GM23338 (cell line): ENCODE data around the gene SLC7A6. TPM values are rescaled to one million over a fixed set of nuclear protein-coding genes. Genes with fewer than 3 reads are reported as not detected.

Source experiments
- ATAC-seq: fragments of 200-7000 bp; cut with Tn5 transposase; 3 replicates; pipeline ENCODE4 v1.9.1; 2020
- DNase-seq: peaks from one replicate; pipeline ENCODE4 v3.0.0-alpha.2; 2015; ENCODE audit warnings: low spot score
- H2AFZ ChIP-seq: fragments of 200-600 bp; sonication (generic); 2 replicates; pipeline ENCODE4 v1.8.0; 2016; ENCODE audit warnings: antibody characterized with exemption, mild to moderate bottlenecking, moderate library complexity
- H3F3A ChIP-seq: fragments of 200-600 bp; sonication (generic); replicated peaks from 2 replicates; pipeline ENCODE4 v1.8.0; 2017; ENCODE audit warnings: antibody characterized with exemption, mixed run types, low read depth
- H3K27ac ChIP-seq: fragments of 200-600 bp; sonication (generic); 2 replicates; pipeline ENCODE4 v1.6.1; 2016; ENCODE audit warnings: low read depth
- H3K27me3 ChIP-seq: fragments of 200-600 bp; sonication (generic); 2 replicates; pipeline ENCODE4 v1.8.0; 2016; ENCODE audit warnings: mild to moderate bottlenecking, mixed run types, moderate library complexity; ENCODE audit not compliant: insufficient read depth
- H3K36me3 ChIP-seq: fragments of 200-600 bp; sonication (generic); 2 replicates; pipeline ENCODE4 v1.8.0; 2016; ENCODE audit warnings: mild to moderate bottlenecking; ENCODE audit not compliant: insufficient read depth
- H3K4me1 ChIP-seq: fragments of 200-600 bp; sonication (generic); 2 replicates; pipeline ENCODE4 v1.8.0; 2016; ENCODE audit warnings: mild to moderate bottlenecking, moderate library complexity; ENCODE audit not compliant: insufficient read depth
- H3K4me2 ChIP-seq: fragments of 200-600 bp; sonication (generic); 2 replicates; pipeline ENCODE4 v1.7.1; 2017; ENCODE audit warnings: mixed run types
- H3K4me3 ChIP-seq: fragments of 200-600 bp; sonication (generic); 2 replicates; pipeline ENCODE4 v1.6.1; 2016; ENCODE audit warnings: mixed run types
- H3K79me2 ChIP-seq: fragments of 200-600 bp; sonication (generic); replicated peaks from 2 replicates; pipeline ENCODE4 v1.8.0; 2017; ENCODE audit warnings: mild to moderate bottlenecking; ENCODE audit not compliant: insufficient read depth
- H3K9me2 ChIP-seq: fragments of 200-600 bp; sonication (generic); 2 replicates; pipeline ENCODE4 v1.8.0; 2017; ENCODE audit not compliant: insufficient read depth
- H4K20me1 ChIP-seq: fragments of 200-600 bp; sonication (generic); replicated peaks from 2 replicates; pipeline ENCODE4 v1.8.0; 2017; ENCODE audit warnings: mild to moderate bottlenecking; ENCODE audit not compliant: insufficient read depth
- H3K27ac Mint-ChIP-seq: 2 replicates; pipeline ENCODE4 v1.8.0; 2020; ENCODE audit warnings: inconsistent platforms, mild to moderate bottlenecking, moderate library complexity, mixed read lengths
- H3K27me3 Mint-ChIP-seq: 3 replicates; pipeline ENCODE4 v1.8.0; 2022; ENCODE audit warnings: low read depth, mild to moderate bottlenecking, moderate library complexity, mixed read lengths, inconsistent platforms; ENCODE audit not compliant: insufficient read depth, poor library complexity
- H3K36me3 Mint-ChIP-seq: 3 replicates; pipeline ENCODE4 v1.8.0; 2021; ENCODE audit warnings: low read depth, mild to moderate bottlenecking, inconsistent platforms, moderate library complexity, mixed read lengths
- H3K4me1 Mint-ChIP-seq: 3 replicates; pipeline ENCODE4 v1.8.0; 2020; ENCODE audit warnings: mild to moderate bottlenecking, inconsistent platforms, mixed read lengths
- H3K4me3 Mint-ChIP-seq: 3 replicates; pipeline ENCODE4 v1.8.0; 2021; ENCODE audit warnings: moderate library complexity, mild to moderate bottlenecking, inconsistent platforms, mixed read lengths
- H3K9me3 Mint-ChIP-seq: 3 replicates; pipeline ENCODE4 v1.8.0; 2020; ENCODE audit warnings: moderate library complexity, mild to moderate bottlenecking, inconsistent platforms, mixed read lengths
- CTCF ChIP-seq, 2 experiments: fragments of 200-600 bp in 1 of 2; sonication (generic) in 1 of 2; conservative IDR thresholded peaks; 2 replicates each; pipeline versions ENCODE4 v1.5.1 to v1.6.1; 2016 to 2017; ENCODE audit warnings: antibody characterized with exemption in 2 of 2, low read depth in 2 of 2, mild to moderate bottlenecking in 2 of 2, moderate library complexity in 1 of 2
- EZH2 ChIP-seq: fragments of 200-600 bp; sonication (generic); IDR thresholded peaks from one replicate; pipeline ENCODE4 v1.8.0; 2017; ENCODE audit warnings: antibody characterized with exemption, mild to moderate bottlenecking, low read depth; ENCODE audit not compliant: unreplicated experiment
- EZH2phosphoT487 ChIP-seq: fragments of 200-600 bp; sonication (generic); IDR thresholded peaks from one replicate; pipeline ENCODE4 v1.8.1; 2018; ENCODE audit warnings: antibody characterized with exemption; ENCODE audit not compliant: unreplicated experiment
- JUNB ChIP-seq: IDR thresholded peaks from one replicate; pipeline ENCODE4 v1.6.1; 2016; ENCODE audit warnings: antibody characterized with exemption; ENCODE audit not compliant: unreplicated experiment
- NANOG ChIP-seq: IDR thresholded peaks from 2 replicates; pipeline ENCODE4 v1.6.1; 2016; ENCODE audit warnings: antibody characterized with exemption, borderline replicate concordance
- POLR2AphosphoS5 ChIP-seq: IDR thresholded peaks from 2 replicates; pipeline ENCODE4 v1.6.1; 2016; ENCODE audit warnings: antibody characterized with exemption, low read depth
- REST ChIP-seq: IDR thresholded peaks from one replicate; pipeline ENCODE4 v1.6.1; 2018; ENCODE audit warnings: antibody characterized with exemption; ENCODE audit not compliant: unreplicated experiment
- STAT1 ChIP-seq: IDR thresholded peaks from one replicate; pipeline ENCODE4 v1.6.1; 2016; ENCODE audit warnings: antibody characterized with exemption; ENCODE audit not compliant: unreplicated experiment
- ZNF114 ChIP-seq: fragments of 250-450 bp; sonication (Bioruptor Pico); IDR thresholded peaks from 2 replicates; pipeline ENCODE4 v1.5.0; 2020; ENCODE audit warnings: mild to moderate bottlenecking, moderate library complexity
- ZNF331 ChIP-seq: fragments of 250-450 bp; sonication (Bioruptor Pico); IDR thresholded peaks from 2 replicates; pipeline ENCODE4 v1.5.0; 2020; ENCODE audit warnings: low read depth, mild to moderate bottlenecking, moderate library complexity
- ZNF462 ChIP-seq: fragments of 250-450 bp; sonication (Bioruptor Pico); IDR thresholded peaks from 2 replicates; pipeline ENCODE4 v1.5.0; 2020; ENCODE audit warnings: mild to moderate bottlenecking, moderate library complexity
- polyA plus RNA-seq: library from polyadenylated mRNA; unstranded; fragments of >200 nt; fragmentation: Nextera tagmentation; extraction: Ambion mirVana; gene quantifications from 2 replicates; pipeline ENCODE4 v1.2.1, GENCODE V29; 2016
- total RNA-seq: library from RNA; depleted of rRNA; stranded (reverse); fragments of >200 nt; shearing (Covaris generic); gene quantifications from 2 replicates; pipeline ENCODE4 v1.2.3, GENCODE V29; 2014

Gene SLC7A6
- total and polyA plus RNA-seq, 2 experiments from 2014 or later = 16.6 to 30.9 TPM

- H3K4me3 ChIP-seq = no peak overlapping the region
- H3K27me3 ChIP-seq = no peaks in the 10 kb centered on the region
- DNase-seq (no peak), ATAC-seq (no peak)
- H3K9me2 ChIP-seq = no peaks in the 10 kb centered on the region
- H3K4me1 ChIP-seq = no peaks in the 10 kb centered on the region; the same call in 1 of the 2 replicates
- H3F3A ChIP-seq = peaks cover 8% of the 10 kb centered on the region; the same call in 1 of the 2 replicates
- no peak overlapping the region for H3K4me2 ChIP-seq
- no peak overlapping the region for H3K4me3 Mint-ChIP-seq
- H3K79me2 ChIP-seq = no peaks in the 10 kb centered on the region
- H3K9me3 Mint-ChIP-seq = no peaks in the 10 kb centered on the region
- H4K20me1 ChIP-seq = no peaks in the 10 kb centered on the region; the same call in 1 of the 2 replicates
- peaks cover 3% of the 10 kb centered on the region for H3K27me3 Mint-ChIP-seq
- no peak overlapping the region for H3K27ac Mint-ChIP-seq
- peaks cover 59% of the 10 kb centered on the region for H3K36me3 Mint-ChIP-seq
- no peak overlapping the region for H3K27ac ChIP-seq
- no peak overlapping the region for H2AFZ ChIP-seq
- TF ChIP-seq STAT1 = no peak
- TF ChIP-seq EZH2phosphoT487 = no peak
- TF ChIP-seq ZNF331 (CRISPR knock-in tag) = no peak
- no peak for TF ChIP-seq ZNF462 (CRISPR knock-in tag)
- TF ChIP-seq CTCF (conservative IDR thresholded peaks at IDR 0.05; ENCODE audit: low read depth in 2 of 2) = no peak
- TF ChIP-seq POLR2AphosphoS5 = no peak
- no peak for TF ChIP-seq REST
- no peak for TF ChIP-seq NANOG
- TF ChIP-seq ZNF114 (CRISPR knock-in tag) = no peak
- TF ChIP-seq JUNB = no peak
- no peak for TF ChIP-seq EZH2
- no peaks in the 10 kb centered on the region for H3K4me1 Mint-ChIP-seq
- peaks cover 5% of the 10 kb centered on the region; the same call in 1 of the 2 replicates for H3K36me3 ChIP-seq
Measured at GRCh38 chr16:68346892-68347480, 82.7 kb downstream of the SLC7A6 start.
